Keratinocyte (primary cell): Measurements from ENCODE around the gene ITIH4. TPM values are rescaled to one million over a fixed set of nuclear protein-coding genes. Genes with fewer than 3 reads are reported as not detected.

Experiments used
- DNase-seq: peaks from one replicate; pipeline ENCODE4 v3.0.0-alpha.2; 2011; ENCODE audit warnings: low read depth, missing footprints, low spot score
- FAIRE-seq: peaks from 2 replicates; lab custom pipeline; 2011; peaks lifted over from hg19 to GRCh38; lab: Jason Lieb, UNC
- H2AFZ ChIP-seq: 2 replicates; pipeline ENCODE4 v1.6.0; 2012; ENCODE audit warnings: low read length, control low read depth, inconsistent platforms; ENCODE audit not compliant: control insufficient read depth
- H3K27ac ChIP-seq: 2 replicates; pipeline ENCODE4 v1.5.1; 2011; ENCODE audit warnings: low read length; ENCODE audit not compliant: control insufficient read depth, insufficient read depth
- H3K27me3 ChIP-seq: 3 replicates; pipeline ENCODE4 v1.6.0; 2011; ENCODE audit warnings: low read length; ENCODE audit not compliant: control insufficient read depth, insufficient read depth; ENCODE audit errors: extremely low read depth
- H3K36me3 ChIP-seq, 2 experiments: 2 replicates in 1 of 2; 3 replicates in 1 of 2; pipeline ENCODE4 v1.5.1; 2011; ENCODE audit warnings: low read length in 2 of 2, mild to moderate bottlenecking in 1 of 2; ENCODE audit not compliant: control insufficient read depth in 2 of 2, insufficient read depth in 2 of 2; ENCODE audit errors: extremely low read depth in 1 of 2
- H3K4me1 ChIP-seq: 3 replicates; pipeline ENCODE4 v1.5.1; 2011; ENCODE audit warnings: low read length; ENCODE audit not compliant: control insufficient read depth, insufficient read depth; ENCODE audit errors: extremely low read depth
- H3K4me2 ChIP-seq: 3 replicates; pipeline ENCODE4 v1.6.0; 2011; ENCODE audit warnings: low read depth, low read length; ENCODE audit not compliant: control insufficient read depth, insufficient read depth; ENCODE audit errors: extremely low read depth
- H3K4me3 ChIP-seq, 3 experiments: fragments of 200-600 bp in 1 of 3; sonication (generic) in 1 of 3; 2 replicates in 2 of 3; 3 replicates in 1 of 3; pipeline ENCODE4 v1.5.1; 2011 to 2016; ENCODE audit warnings: low read length in 3 of 3, mild to moderate bottlenecking in 3 of 3, control low read depth in 2 of 3, inconsistent platforms in 1 of 3, low read depth in 1 of 3, mixed read lengths in 1 of 3, mixed run types in 1 of 3, moderate library complexity in 1 of 3; ENCODE audit not compliant: control insufficient read depth in 2 of 3, insufficient read depth in 2 of 3; ENCODE audit errors: extremely low read depth in 1 of 3
- H3K79me2 ChIP-seq: 2 replicates; pipeline ENCODE4 v1.6.0; 2012; ENCODE audit warnings: low read length; ENCODE audit not compliant: control insufficient read depth, insufficient read depth
- H3K9ac ChIP-seq: 3 replicates; pipeline ENCODE4 v1.6.0; 2011; ENCODE audit warnings: low read length; ENCODE audit not compliant: control insufficient read depth, insufficient read depth; ENCODE audit errors: extremely low read depth
- H3K9me1 ChIP-seq: 3 replicates; pipeline ENCODE4 v1.6.0; 2011; ENCODE audit warnings: low read length; ENCODE audit not compliant: control insufficient read depth, insufficient read depth; ENCODE audit errors: extremely low read depth
- H3K9me3 ChIP-seq: 2 replicates; pipeline ENCODE4 v1.5.1; 2012; ENCODE audit warnings: low read depth, low read length; ENCODE audit not compliant: control insufficient read depth
- H4K20me1 ChIP-seq: 3 replicates; pipeline ENCODE4 v1.6.0; 2011; ENCODE audit warnings: low read length; ENCODE audit not compliant: control insufficient read depth, insufficient read depth; ENCODE audit errors: extremely low read depth
- CTCF ChIP-seq, 3 experiments: IDR thresholded peaks in 1 of 3; conservative IDR thresholded peaks in 1 of 3; optimal IDR thresholded peaks in 1 of 3; 2 replicates in 2 of 3; 3 replicates in 1 of 3; pipeline versions ENCODE3 to v1.5.1; 2011; ENCODE audit warnings: low read length in 3 of 3, mild to moderate bottlenecking in 3 of 3, moderate library complexity in 2 of 3, control low read depth in 1 of 3, inconsistent platforms in 1 of 3; ENCODE audit not compliant: insufficient read depth in 2 of 3; ENCODE audit errors: extremely low read depth in 1 of 3
- EZH2 ChIP-seq: IDR thresholded peaks from one replicate; pipeline ENCODE4 v1.6.1; 2012; ENCODE audit warnings: inconsistent platforms, mild to moderate bottlenecking, low read length, moderate library complexity
- dilution Hi-C: fragments of 300-500 bp; cut with MboI; formaldehyde crosslinking; loops from one replicate; pipeline ENCODE4 v1.7.0; 2020; ENCODE audit warnings: low sequenced_read_pairs; ENCODE audit not compliant: extremely low pct_ligation_motif_present
- polyA plus RNA-seq, 5 experiments: library from polyadenylated mRNA; depleted of rRNA in 3 of 5; stranded (reverse) in 3 of 5; stranded (forward) in 1 of 5; unstranded in 1 of 5; fragments of >200 nt; gene quantifications; 1 replicate in 1 of 5; 2 replicates in 3 of 5; 3 replicates in 1 of 5; pipeline versions ENCODE4 v1.2.1 to v1.2.3, GENCODE V29; 2011 to 2012; ENCODE audit warnings: missing spikeins in 2 of 5, low read depth in 1 of 5, low replicate concordance in 1 of 5

Gene ITIH4
- polyA plus RNA-seq, 1 donor (not counting 4 experiments of a cell fraction or from before 2014, with no cell fraction given): 1.4 TPM

DNA sequence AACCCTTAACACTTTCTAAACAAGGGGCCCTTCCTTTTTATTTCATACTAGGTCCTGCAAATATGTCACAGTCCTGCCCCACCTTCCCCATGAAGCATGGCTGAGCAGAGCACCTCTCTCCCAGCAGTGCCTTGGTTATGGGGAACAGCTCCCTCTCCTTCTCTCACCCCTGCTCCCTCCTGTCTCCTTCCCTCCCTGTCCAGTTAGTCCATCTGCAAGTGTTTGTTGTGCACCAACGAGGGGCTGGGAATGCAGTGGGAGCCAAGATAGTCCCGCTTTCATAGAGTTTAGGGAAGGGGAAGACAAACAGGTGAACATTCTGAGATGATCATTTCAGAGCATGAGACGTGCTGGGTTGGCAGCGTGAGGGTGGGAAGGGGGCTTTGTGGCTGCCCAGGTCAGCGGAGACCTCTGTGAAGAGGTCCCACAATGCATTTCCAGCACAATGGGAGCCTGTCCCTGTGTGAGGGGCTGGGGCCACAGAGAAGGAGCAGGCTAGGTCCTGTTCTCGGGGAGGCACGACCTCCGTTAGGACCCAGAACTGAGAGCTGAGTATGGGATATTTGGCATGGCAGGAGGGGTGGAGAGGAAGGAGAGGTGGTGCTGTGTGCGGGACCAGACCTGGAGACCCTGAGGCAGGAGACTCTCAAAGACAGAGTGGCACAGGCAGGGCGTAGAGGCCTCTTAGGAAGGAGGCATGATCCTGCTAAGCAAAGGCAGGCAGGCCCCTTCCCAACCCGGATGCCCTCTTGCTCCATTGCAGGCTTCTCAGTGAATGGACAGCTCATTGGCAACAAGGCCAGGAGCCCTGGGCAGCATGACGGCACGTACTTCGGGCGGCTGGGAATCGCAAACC lies 41.4 kb downstream of the ITIH4 start:
- no peaks in the 10 kb centered on the region for H4K20me1 ChIP-seq
- H2AFZ ChIP-seq: no peak overlapping the region
- H3K4me2 ChIP-seq: no peak overlapping the region
- H3K27me3 ChIP-seq: peaks cover 13% of the 10 kb centered on the region
- no peaks in the 10 kb centered on the region for H3K36me3 ChIP-seq
- no peak for TF ChIP-seq CTCF (optimal IDR thresholded peaks at IDR 0.05 in 1 of 3, IDR thresholded peaks at IDR 0.05 in 1 of 3, conservative IDR thresholded peaks at IDR 0.05 in 1 of 3; ENCODE audit: extremely low read depth in 1 of 3, insufficient read depth in 2 of 3, low read length in 3 of 3)
- no peak for TF ChIP-seq EZH2
- H3K27ac ChIP-seq: no peak overlapping the region
- H3K4me3 ChIP-seq: no peak overlapping the region
- DNase-seq: no peak
- dilution Hi-C loops: no loop called here
- FAIRE-seq: no peak
- no peaks in the 10 kb centered on the region for H3K4me1 ChIP-seq
- no peak overlapping the region for H3K9ac ChIP-seq
- H3K79me2 ChIP-seq: no peaks in the 10 kb centered on the region
- no peaks in the 10 kb centered on the region for H3K9me3 ChIP-seq
- H3K9me1 ChIP-seq: no peaks in the 10 kb centered on the region

DNA sequence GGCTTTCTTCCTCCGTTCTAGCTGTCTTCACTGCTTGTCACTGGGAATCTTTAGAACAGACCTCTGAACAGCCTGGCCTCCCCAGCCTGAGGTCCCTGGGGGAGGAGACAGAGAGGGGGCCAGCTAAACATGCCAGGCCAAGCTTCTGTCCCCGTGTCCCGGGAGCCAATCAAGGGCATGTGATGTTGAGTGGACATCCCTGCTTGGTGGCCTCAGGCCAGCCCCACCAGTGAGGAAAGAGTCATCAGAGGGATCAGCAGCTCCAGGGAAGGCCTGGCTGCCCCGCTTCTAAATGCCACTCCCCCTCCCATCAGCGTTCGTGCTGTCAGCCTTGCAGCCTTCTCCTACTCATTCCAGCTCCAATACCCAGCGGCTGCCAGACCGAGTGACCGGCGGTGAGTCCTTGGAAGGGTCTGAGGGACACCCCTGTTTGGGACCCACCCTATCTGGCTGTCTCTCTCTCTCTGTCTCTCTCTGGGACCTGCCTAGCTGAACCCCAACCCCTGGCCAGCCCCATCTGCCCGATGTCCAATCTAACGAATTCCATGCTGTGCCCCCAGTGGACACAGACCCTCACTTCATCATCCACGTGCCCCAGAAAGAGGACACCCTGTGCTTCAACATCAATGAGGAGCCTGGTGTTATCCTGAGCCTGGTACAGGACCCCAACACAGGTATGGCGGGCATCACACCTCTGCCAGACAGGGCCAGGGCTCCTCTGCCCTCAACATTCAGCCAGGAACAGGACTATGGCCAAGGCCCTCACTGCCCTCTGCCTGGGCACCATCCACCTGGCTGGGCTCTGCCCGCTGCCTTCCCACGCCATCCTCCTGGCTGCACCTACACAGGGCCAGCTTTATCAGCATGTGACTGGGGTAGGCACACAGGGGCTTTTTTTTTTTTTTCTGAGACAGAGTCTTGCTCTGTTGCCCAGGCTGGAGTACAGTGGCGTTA lies 42.5 kb downstream of the ITIH4 start:
- dilution Hi-C loops: no loop called here
- Histone ChIP-seq H3K4me3 (no peak overlapping the region), H3K9ac (no peak overlapping the region), H3K9me1 (no peaks in the 10 kb centered on the region), H3K36me3 (no peaks in the 10 kb centered on the region), H3K27me3 (peaks cover 19% of the 10 kb centered on the region), H4K20me1 (no peaks in the 10 kb centered on the region), H3K79me2 (no peaks in the 10 kb centered on the region), H3K9me3 (no peaks in the 10 kb centered on the region), H2AFZ (no peak overlapping the region), H3K4me1 (no peaks in the 10 kb centered on the region), H3K4me2 (no peak overlapping the region), H3K27ac (no peak overlapping the region)
- FAIRE-seq (no peak), DNase-seq (no peak)
- TF ChIP-seq CTCF (optimal IDR thresholded peaks at IDR 0.05 in 1 of 3, IDR thresholded peaks at IDR 0.05 in 1 of 3, conservative IDR thresholded peaks at IDR 0.05 in 1 of 3; ENCODE audit: extremely low read depth in 1 of 3, insufficient read depth in 2 of 3, low read length in 3 of 3) (no peak), EZH2 (no peak)
